WTC11 (cell line): ENCODE measurements around the gene C18orf54. TPM values are rescaled to one million over a fixed set of nuclear protein-coding genes. Genes with fewer than 3 reads are reported as not detected.

Experiments used
- ATAC-seq: fragments of 200-7000 bp; cut with Tn5 transposase; 2 replicates; pipeline ENCODE4 v1.10.0; 2021; ENCODE audit warnings: mild to moderate bottlenecking, moderate library complexity
- CTCF ChIA-PET: fragments of 300-600 bp; sonication (Branson Sonifier 250); formaldehyde crosslinking; loops from one replicate; lab custom pipeline; 2021; ENCODE audit warnings: antibody characterized with exemption; lab: Charles Lee
- POLR2A ChIA-PET: fragments of 350-600 bp; sonication (Branson Sonifier 250); formaldehyde crosslinking; loops from one replicate; lab custom pipeline; 2021; ENCODE audit warnings: antibody characterized with exemption; lab: Charles Lee
- DNase-seq: peaks from one replicate; pipeline ENCODE4 v3.0.0; 2021; ENCODE audit warnings: low spot score
- H3K27ac Mint-ChIP-seq: 2 replicates; pipeline ENCODE4 v1.8.0; 2021; ENCODE audit warnings: mixed read lengths
- H3K27me3 Mint-ChIP-seq: 2 replicates; pipeline ENCODE4 v1.8.0; 2021; ENCODE audit warnings: low read depth, mild to moderate bottlenecking, moderate library complexity, mixed read lengths
- H3K36me3 Mint-ChIP-seq: 2 replicates; pipeline ENCODE4 v1.8.0; 2021; ENCODE audit warnings: mixed read lengths
- H3K4me1 Mint-ChIP-seq: 2 replicates; pipeline ENCODE4 v1.8.0; 2022; ENCODE audit warnings: mixed read lengths
- H3K4me3 Mint-ChIP-seq: 2 replicates; pipeline ENCODE4 v1.8.0; 2021; ENCODE audit warnings: mild to moderate bottlenecking, moderate library complexity, mixed read lengths
- H3K9me3 Mint-ChIP-seq: 2 replicates; pipeline ENCODE4 v1.8.0; 2021; ENCODE audit warnings: mixed read lengths
- GABPB1 ChIP-seq: sonication (generic); formaldehyde crosslinking; IDR thresholded peaks from 2 replicates; pipeline ENCODE4 v1.8.1; 2023; ENCODE audit warnings: mild to moderate bottlenecking, missing genetic modification reagents
- GTF2I ChIP-seq: fragments of 250-450 bp; sonication (Bioruptor Pico); conservative IDR thresholded peaks from 2 replicates; pipeline ENCODE4 v1.4.0; 2021; ENCODE audit warnings: mild to moderate bottlenecking
- HMGA2 ChIP-seq: fragments of 250-450 bp; sonication (Bioruptor Pico); IDR thresholded peaks from 2 replicates; pipeline ENCODE4 v1.4.0; 2021; ENCODE audit warnings: mild to moderate bottlenecking, moderate library complexity
- HMGXB4 ChIP-seq: sonication (generic); formaldehyde crosslinking; IDR thresholded peaks from 2 replicates; pipeline ENCODE4 v1.8.1; 2023; ENCODE audit warnings: mild to moderate bottlenecking, moderate library complexity, missing genetic modification reagents
- IRF2 ChIP-seq: sonication (generic); formaldehyde crosslinking; IDR thresholded peaks from 2 replicates; pipeline ENCODE4 v1.8.0; 2022; ENCODE audit warnings: low read depth, missing genetic modification reagents, borderline replicate concordance
- JAZF1 ChIP-seq: fragments of 250-450 bp; sonication (Bioruptor Pico); IDR thresholded peaks from 2 replicates; pipeline ENCODE4 v1.9.0; 2021; ENCODE audit warnings: moderate library complexity, mild to moderate bottlenecking, inconsistent platforms
- MXD4 ChIP-seq: fragments of 250-450 bp; sonication (Bioruptor Pico); IDR thresholded peaks from 2 replicates; pipeline ENCODE4 v1.8.0; 2021; ENCODE audit warnings: mild to moderate bottlenecking, moderate library complexity, borderline replicate concordance
- MYBL2 ChIP-seq: sonication (generic); formaldehyde crosslinking; IDR thresholded peaks from 2 replicates; pipeline ENCODE4 v1.8.1; 2023; ENCODE audit warnings: mild to moderate bottlenecking, moderate library complexity, missing genetic modification reagents
- SMAD3 ChIP-seq: sonication (generic); formaldehyde crosslinking; IDR thresholded peaks from 2 replicates; pipeline ENCODE4 v1.8.0; 2022; ENCODE audit warnings: missing genetic modification reagents, mild to moderate bottlenecking, borderline replicate concordance
- SP1 ChIP-seq: sonication (generic); formaldehyde crosslinking; conservative IDR thresholded peaks from 2 replicates; pipeline ENCODE4 v1.8.1; 2022; ENCODE audit warnings: missing genetic modification reagents
- TCF7 ChIP-seq: sonication (generic); formaldehyde crosslinking; IDR thresholded peaks from 2 replicates; pipeline ENCODE4 v1.8.0; 2022; ENCODE audit warnings: mild to moderate bottlenecking, low read depth, missing genetic modification reagents, moderate library complexity
- TEAD1 ChIP-seq: sonication (generic); formaldehyde crosslinking; IDR thresholded peaks from 2 replicates; pipeline ENCODE4 v1.8.0; 2022; ENCODE audit warnings: mild to moderate bottlenecking, missing genetic modification reagents
- ZBTB21 ChIP-seq: sonication (generic); formaldehyde crosslinking; IDR thresholded peaks from 2 replicates; pipeline ENCODE4 v1.8.1; 2023; ENCODE audit warnings: mild to moderate bottlenecking, missing genetic modification reagents, borderline replicate concordance
- ZNF121 ChIP-seq: sonication (generic); formaldehyde crosslinking; IDR thresholded peaks from 2 replicates; pipeline ENCODE4 v1.8.0; 2023; ENCODE audit warnings: missing genetic modification reagents
- ZNF232 ChIP-seq: sonication (generic); formaldehyde crosslinking; IDR thresholded peaks from 2 replicates; pipeline ENCODE4 v1.8.0; 2022; ENCODE audit warnings: mild to moderate bottlenecking, missing genetic modification reagents
- ZNF317 ChIP-seq: sonication (generic); formaldehyde crosslinking; IDR thresholded peaks from 2 replicates; pipeline ENCODE4 v1.8.1; 2023; ENCODE audit warnings: low read depth, mild to moderate bottlenecking, moderate library complexity, missing genetic modification reagents, borderline replicate concordance
- ZNF396 ChIP-seq: fragments of 250-450 bp; sonication (Bioruptor Pico); IDR thresholded peaks from 2 replicates; pipeline ENCODE4 v1.8.0; 2021; ENCODE audit warnings: mild to moderate bottlenecking, moderate library complexity, borderline replicate concordance
- total RNA-seq: library from RNA; stranded (reverse); gene quantifications from 3 replicates; pipeline ENCODE4 v1.2.3, GENCODE V29; 2021
- TF ChIP-seq, protein P1 (sequence below): fragments of 250-450 bp; sonication (Bioruptor Pico); conservative IDR thresholded peaks from 2 replicates; pipeline ENCODE4 v1.9.0; 2021; ENCODE audit warnings: mild to moderate bottlenecking
- TF ChIP-seq, protein P2 (sequence below): fragments of 250-450 bp; sonication (Bioruptor Pico); IDR thresholded peaks from 2 replicates; pipeline ENCODE4 v1.9.0; 2021; ENCODE audit warnings: mild to moderate bottlenecking
- TF ChIP-seq, protein P3 (sequence below): fragments of 250-450 bp; sonication (Bioruptor Pico); IDR thresholded peaks from 2 replicates; pipeline ENCODE4 v1.9.0; 2021; ENCODE audit warnings: moderate library complexity, mild to moderate bottlenecking, inconsistent platforms, borderline replicate concordance

Gene C18orf54
- total RNA-seq, 1 experiment from 2014 or later, result 37.3 TPM

GRCh38 chr18:54411781-54412180, 54.1 kb downstream of the C18orf54 start:
- Mint-ChIP-seq H3K27ac (no peak overlapping the region), H3K9me3 (no peaks in the 10 kb centered on the region), H3K4me1 (no peaks in the 10 kb centered on the region), H3K27me3 (no peaks in the 10 kb centered on the region), H3K4me3 (no peak overlapping the region), H3K36me3 (no peaks in the 10 kb centered on the region)
- ChIA-PET CTCF (no interaction called here), POLR2A (no interaction called here)
- DNase-seq, result no peak
- TF ChIP-seq JAZF1 (no peak), GABPB1 (CRISPR knock-in tag) (no peak), IRF2 (CRISPR knock-in tag) (no peak), TEAD1 (CRISPR knock-in tag) (no peak), ZNF121 (no peak), ZNF317 (no peak), ZNF396 (CRISPR knock-in tag) (no peak), ZNF232 (CRISPR knock-in tag) (no peak), ZBTB21 (CRISPR knock-in tag) (no peak)
- TF ChIP-seq, protein P1, sequence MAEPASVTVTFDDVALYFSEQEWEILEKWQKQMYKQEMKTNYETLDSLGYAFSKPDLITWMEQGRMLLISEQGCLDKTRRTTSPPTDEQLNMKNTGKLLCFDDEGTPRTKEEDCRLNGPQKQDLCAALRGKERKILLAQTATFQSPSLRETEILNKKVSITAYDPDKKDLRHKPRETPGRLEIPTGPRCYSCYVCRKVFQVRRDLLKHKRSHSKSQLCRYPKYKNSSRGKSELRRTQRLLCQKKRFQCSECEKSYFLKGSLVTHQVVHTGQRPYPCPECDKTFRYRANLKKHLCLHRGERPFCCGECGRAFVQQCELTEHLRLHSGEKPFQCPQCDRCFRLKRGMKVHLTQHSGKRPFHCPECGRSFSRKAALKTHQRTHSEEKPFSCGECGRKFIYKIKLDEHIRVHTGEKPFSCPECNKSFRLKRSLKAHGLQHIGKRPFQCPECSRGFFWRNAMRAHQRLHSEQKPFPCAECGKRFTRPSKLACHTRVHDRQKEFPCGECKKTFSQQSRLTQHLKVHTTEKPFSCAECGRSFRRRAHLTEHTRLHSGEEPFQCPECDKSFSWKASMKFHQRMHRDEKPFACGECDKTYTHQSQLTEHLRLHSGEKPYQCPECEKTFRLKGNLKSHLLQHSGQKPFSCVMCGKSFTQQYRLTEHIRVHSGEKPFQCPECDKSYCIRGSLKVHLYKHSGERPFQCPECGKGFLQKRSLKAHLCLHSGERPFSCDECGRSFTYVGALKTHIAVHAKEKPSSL (CRISPR knock-in tag), result no peak
- TF ChIP-seq, protein P2, sequence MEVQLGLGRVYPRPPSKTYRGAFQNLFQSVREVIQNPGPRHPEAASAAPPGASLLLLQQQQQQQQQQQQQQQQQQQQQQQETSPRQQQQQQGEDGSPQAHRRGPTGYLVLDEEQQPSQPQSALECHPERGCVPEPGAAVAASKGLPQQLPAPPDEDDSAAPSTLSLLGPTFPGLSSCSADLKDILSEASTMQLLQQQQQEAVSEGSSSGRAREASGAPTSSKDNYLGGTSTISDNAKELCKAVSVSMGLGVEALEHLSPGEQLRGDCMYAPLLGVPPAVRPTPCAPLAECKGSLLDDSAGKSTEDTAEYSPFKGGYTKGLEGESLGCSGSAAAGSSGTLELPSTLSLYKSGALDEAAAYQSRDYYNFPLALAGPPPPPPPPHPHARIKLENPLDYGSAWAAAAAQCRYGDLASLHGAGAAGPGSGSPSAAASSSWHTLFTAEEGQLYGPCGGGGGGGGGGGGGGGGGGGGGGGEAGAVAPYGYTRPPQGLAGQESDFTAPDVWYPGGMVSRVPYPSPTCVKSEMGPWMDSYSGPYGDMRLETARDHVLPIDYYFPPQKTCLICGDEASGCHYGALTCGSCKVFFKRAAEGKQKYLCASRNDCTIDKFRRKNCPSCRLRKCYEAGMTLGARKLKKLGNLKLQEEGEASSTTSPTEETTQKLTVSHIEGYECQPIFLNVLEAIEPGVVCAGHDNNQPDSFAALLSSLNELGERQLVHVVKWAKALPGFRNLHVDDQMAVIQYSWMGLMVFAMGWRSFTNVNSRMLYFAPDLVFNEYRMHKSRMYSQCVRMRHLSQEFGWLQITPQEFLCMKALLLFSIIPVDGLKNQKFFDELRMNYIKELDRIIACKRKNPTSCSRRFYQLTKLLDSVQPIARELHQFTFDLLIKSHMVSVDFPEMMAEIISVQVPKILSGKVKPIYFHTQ, result no peak
- TF ChIP-seq, protein P3, sequence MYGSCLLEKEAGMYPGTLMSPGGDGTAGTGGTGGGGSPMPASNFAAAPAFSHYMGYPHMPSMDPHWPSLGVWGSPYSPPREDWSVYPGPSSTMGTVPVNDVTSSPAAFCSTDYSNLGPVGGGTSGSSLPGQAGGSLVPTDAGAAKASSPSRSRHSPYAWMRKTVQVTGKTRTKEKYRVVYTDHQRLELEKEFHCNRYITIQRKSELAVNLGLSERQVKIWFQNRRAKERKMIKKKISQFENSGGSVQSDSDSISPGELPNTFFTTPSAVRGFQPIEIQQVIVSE (CRISPR knock-in tag), result no peak
- no peak for ATAC-seq

- Mint-ChIP-seq H3K27me3 (no peaks in the 10 kb centered on the region), H3K9me3 (no peaks in the 10 kb centered on the region), H3K27ac (no peak overlapping the region), H3K36me3 (no peaks in the 10 kb centered on the region), H3K4me3 (no peak overlapping the region), H3K4me1 (no peaks in the 10 kb centered on the region)
- DNase-seq (no peak), ATAC-seq (no peak)
- POLR2A ChIA-PET, result no interaction called here
- CTCF ChIA-PET, result interaction anchor here (0.9 kb wide), 1 partner anchor 22 kb away, joined by 3 read pairs; no protein-coding TSS in a partner anchor
- TF ChIP-seq TCF7 (CRISPR knock-in tag) (no peak), MXD4 (CRISPR knock-in tag) (no peak), MYBL2 (no peak), SMAD3 (CRISPR knock-in tag) (no peak), HMGXB4 (CRISPR knock-in tag) (no peak), SP1 (CRISPR knock-in tag) (no peak), GTF2I (CRISPR knock-in tag) (no peak), HMGA2 (CRISPR knock-in tag) (no peak)
- TF ChIP-seq, protein P3 (CRISPR knock-in tag), result no peak
Measured at GRCh38 chr18:54415086-54415485, 57.4 kb downstream of the C18orf54 start.
